GM18519 (cell line): ENCODE results near the gene CATSPERB.
"Not testable (repeated sequence)": the region's sequence is repeated elsewhere in the genome, so short reads cannot be mapped to it uniquely, and the experiment has no call there.

Source experiments
- ATAC-seq: cut with Tn5 transposase; IDR thresholded peaks from one replicate; pipeline ENCODE4 v1.9.1; 2021; ENCODE audit warnings: mild to moderate bottlenecking, moderate library complexity; ENCODE audit not compliant: unreplicated experiment, low FRiP score

CATSPERB gene

GRCh38 chr14:91731986-91732385 lies at the start of gene CATSPERB:
Gene CATSPERB (minus strand): TSS chr14:91732086. CDS start chr14:91729479, 2,607 bp downstream.
- ATAC-seq, result no peak

GRCh38 chr14:91780452-91780851 lies 48.6 kb upstream of the CATSPERB start:
- ATAC-seq, result no peak

- no peak for ATAC-seq
Observed at GRCh38 chr14:91778217-91778616, 46.3 kb upstream of the CATSPERB start.

GRCh38 chr14:91774140-91775096 lies 42.5 kb upstream of the CATSPERB start:
- ATAC-seq, result no peak

- ATAC-seq, result no peak
Observed at GRCh38 chr14:91770185-91770584, 38.3 kb upstream of the CATSPERB start.

GRCh38 chr14:91755570-91756295 lies 23.8 kb upstream of the CATSPERB start:
- ATAC-seq, result no peak

- ATAC-seq, result no peak
Observed at GRCh38 chr14:91754819-91755218, 22.9 kb upstream of the CATSPERB start.

GRCh38 chr14:91754185-91754584 lies 22.3 kb upstream of the CATSPERB start:
- no peak for ATAC-seq

GRCh38 chr14:91753501-91754128 lies 21.7 kb upstream of the CATSPERB start:
- ATAC-seq, result no peak

GRCh38 chr14:91752961-91753360 lies 21.1 kb upstream of the CATSPERB start:
- no peak for ATAC-seq

- no peak for ATAC-seq
Observed at GRCh38 chr14:91751719-91752118, 19.8 kb upstream of the CATSPERB start.

- no peak for ATAC-seq
Observed at GRCh38 chr14:91750634-91751198, 18.8 kb upstream of the CATSPERB start.

- no peak for ATAC-seq
Observed at GRCh38 chr14:91749868-91750267, 18.0 kb upstream of the CATSPERB start.

GRCh38 chr14:91748049-91748448 lies 16.2 kb upstream of the CATSPERB start:
- ATAC-seq, result no peak

- no peak for ATAC-seq
Observed at GRCh38 chr14:91745344-91745743, 13.5 kb upstream of the CATSPERB start.

GRCh38 chr14:91744068-91744480 lies 12.2 kb upstream of the CATSPERB start:
- ATAC-seq, result no peak

GRCh38 chr14:91743305-91743653 lies 11.4 kb upstream of the CATSPERB start:
- no peak for ATAC-seq

- ATAC-seq, result no peak
Observed at GRCh38 chr14:91742621-91743304, 10.9 kb upstream of the CATSPERB start.

GRCh38 chr14:91739867-91740266 lies 8.0 kb upstream of the CATSPERB start:
- ATAC-seq, result not testable (repeated sequence)

- no peak for ATAC-seq
Observed at GRCh38 chr14:91737619-91738018, 5.7 kb upstream of the CATSPERB start.
